ENCODE measurements around the gene RGS5. TPM values are rescaled to one million over a fixed set of nuclear protein-coding genes. Genes with fewer than 3 reads are reported as not detected.

Gene RGS5
- total RNA-seq: 1 to 10 TPM; 2.2 to 4.3 TPM

GRCh38 chr1:163202833-163203451 is at the start of gene RGS5:
Gene RGS5 (minus strand): TSS chr1:163202916. CDS start chr1:163202835, 81 bp downstream.

Other genes with a start within 250 kb of the RGS5 start
- gene RGS4, start 133.6 kb downstream of the RGS5 start, total RNA-seq: not detected
- 10 to 100 TPM; 40.1 to 43.2 TPM for gene NUF2, start 119.0 kb upstream of the RGS5 start, total RNA-seq

Measured in activated naive CD4-positive, alpha-beta T cell treated with anti-CD3 and anti-CD28 coated beads, Interleukin-2, amount 10 ng/mL, durations not matched to agents 5 hours and 36 hours (primary cell).